B cell (primary cell): ENCODE measurements around the gene ACMSD.

Experiments
- EZH2 ChIP-seq: IDR thresholded peaks from 2 replicates; pipeline ENCODE4 v1.6.1; 2012; ENCODE audit warnings: borderline replicate concordance, low read depth, mild to moderate bottlenecking, moderate library complexity, low read length; ENCODE audit not compliant: insufficient read depth, poor library complexity, severe bottlenecking
- TF ChIP-seq, protein P1 (sequence below): fragments of 200-600 bp; IDR thresholded peaks from one replicate; pipeline ENCODE4 v1.8.0; 2022; ENCODE audit warnings: antibody characterized with exemption, mild to moderate bottlenecking

DNA sequence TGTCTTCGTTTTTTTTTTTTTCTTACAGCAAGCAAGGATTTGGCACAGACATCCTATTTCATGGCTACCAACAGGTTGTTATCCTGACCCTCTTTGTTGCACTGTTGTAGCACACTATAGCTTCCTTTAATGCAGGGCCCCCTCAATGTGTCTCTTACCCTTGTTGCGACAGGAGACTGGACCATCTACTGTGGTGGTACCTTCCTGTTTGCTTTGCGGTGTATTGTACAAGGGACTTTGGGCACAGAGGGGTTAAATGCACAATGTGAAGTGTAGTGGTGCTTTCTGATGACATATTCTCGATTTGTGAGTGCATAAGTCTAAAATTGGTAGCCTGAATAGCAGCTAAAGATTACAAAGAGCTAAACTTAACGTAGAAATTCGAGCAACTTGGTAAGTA is 107.7 kb downstream of the ACMSD start:
- TF ChIP-seq, protein P1, sequence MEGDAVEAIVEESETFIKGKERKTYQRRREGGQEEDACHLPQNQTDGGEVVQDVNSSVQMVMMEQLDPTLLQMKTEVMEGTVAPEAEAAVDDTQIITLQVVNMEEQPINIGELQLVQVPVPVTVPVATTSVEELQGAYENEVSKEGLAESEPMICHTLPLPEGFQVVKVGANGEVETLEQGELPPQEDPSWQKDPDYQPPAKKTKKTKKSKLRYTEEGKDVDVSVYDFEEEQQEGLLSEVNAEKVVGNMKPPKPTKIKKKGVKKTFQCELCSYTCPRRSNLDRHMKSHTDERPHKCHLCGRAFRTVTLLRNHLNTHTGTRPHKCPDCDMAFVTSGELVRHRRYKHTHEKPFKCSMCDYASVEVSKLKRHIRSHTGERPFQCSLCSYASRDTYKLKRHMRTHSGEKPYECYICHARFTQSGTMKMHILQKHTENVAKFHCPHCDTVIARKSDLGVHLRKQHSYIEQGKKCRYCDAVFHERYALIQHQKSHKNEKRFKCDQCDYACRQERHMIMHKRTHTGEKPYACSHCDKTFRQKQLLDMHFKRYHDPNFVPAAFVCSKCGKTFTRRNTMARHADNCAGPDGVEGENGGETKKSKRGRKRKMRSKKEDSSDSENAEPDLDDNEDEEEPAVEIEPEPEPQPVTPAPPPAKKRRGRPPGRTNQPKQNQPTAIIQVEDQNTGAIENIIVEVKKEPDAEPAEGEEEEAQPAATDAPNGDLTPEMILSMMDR, result no peak
- no peak for TF ChIP-seq EZH2
